ENCODE results near the gene SCAND1.

DNA sequence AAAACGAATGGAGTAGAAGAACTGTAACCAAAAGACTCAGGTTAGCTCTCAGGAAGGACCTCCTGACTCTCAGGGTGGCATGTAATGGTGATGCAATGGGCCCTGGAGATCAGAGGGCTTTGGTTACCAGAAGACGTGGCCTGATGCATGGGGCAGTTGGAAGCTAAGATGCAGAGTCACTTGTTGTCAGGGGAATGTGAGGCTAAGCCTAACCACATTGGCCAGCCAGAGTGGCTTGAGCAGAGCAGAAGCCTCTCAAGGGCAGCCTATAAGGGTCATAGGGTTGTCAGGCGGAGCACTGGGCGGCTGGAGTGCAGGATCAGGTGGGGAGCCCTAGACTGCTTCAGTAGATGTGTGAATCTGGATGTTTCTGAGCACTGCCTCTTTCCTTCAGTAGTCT, 20.0 kb upstream of the SCAND1 start:
- TF ChIP-seq, protein P1, sequence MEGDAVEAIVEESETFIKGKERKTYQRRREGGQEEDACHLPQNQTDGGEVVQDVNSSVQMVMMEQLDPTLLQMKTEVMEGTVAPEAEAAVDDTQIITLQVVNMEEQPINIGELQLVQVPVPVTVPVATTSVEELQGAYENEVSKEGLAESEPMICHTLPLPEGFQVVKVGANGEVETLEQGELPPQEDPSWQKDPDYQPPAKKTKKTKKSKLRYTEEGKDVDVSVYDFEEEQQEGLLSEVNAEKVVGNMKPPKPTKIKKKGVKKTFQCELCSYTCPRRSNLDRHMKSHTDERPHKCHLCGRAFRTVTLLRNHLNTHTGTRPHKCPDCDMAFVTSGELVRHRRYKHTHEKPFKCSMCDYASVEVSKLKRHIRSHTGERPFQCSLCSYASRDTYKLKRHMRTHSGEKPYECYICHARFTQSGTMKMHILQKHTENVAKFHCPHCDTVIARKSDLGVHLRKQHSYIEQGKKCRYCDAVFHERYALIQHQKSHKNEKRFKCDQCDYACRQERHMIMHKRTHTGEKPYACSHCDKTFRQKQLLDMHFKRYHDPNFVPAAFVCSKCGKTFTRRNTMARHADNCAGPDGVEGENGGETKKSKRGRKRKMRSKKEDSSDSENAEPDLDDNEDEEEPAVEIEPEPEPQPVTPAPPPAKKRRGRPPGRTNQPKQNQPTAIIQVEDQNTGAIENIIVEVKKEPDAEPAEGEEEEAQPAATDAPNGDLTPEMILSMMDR (conservative IDR thresholded peaks at IDR 0.05), result no peak
- TF ChIP-seq EZH2 (IDR thresholded peaks at IDR 0.05; ENCODE audit: low read depth), result no peak

All from PC-9 (cell line).